Putamen (tissue), 1 donor: ENCODE results near the gene AUNIP.

Experiments used
- DNase-seq: peaks from one replicate; pipeline ENCODE4 v3.0.0-alpha.2; 2016; ENCODE audit warnings: low spot score

AUNIP gene

DNA sequence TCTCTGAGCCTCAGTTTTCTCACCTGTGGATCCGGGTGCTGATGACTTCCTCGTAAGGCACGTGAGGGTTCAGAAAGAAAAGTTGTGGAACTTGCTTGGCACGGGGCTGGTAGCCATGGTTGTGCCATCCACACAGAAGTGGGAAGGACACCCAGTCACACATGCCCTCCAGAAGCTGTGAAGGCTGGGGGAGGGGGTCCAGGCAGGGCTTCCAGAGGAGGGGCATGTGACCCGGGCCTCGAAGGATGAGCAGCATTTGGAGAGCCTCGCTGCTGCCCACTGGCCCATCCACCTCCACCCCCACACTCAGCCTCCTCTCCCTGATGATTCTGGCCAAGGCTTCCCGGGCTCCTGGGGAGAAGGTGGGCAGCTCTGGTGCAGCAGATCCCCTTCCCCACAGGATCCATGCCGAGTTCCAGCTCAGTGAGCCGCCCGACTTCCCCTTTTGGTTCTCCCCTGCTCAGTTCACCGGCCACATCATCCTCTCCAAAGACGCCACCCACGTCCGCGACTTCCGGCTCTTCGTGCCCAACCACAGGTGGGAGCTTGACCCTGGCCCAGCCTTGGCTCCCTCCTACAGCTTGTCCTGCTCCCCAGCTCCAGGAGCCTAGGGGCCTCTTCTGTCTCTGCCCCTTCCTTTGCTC is 49.9 kb downstream of the AUNIP start:
- DNase-seq, result no peak

DNA sequence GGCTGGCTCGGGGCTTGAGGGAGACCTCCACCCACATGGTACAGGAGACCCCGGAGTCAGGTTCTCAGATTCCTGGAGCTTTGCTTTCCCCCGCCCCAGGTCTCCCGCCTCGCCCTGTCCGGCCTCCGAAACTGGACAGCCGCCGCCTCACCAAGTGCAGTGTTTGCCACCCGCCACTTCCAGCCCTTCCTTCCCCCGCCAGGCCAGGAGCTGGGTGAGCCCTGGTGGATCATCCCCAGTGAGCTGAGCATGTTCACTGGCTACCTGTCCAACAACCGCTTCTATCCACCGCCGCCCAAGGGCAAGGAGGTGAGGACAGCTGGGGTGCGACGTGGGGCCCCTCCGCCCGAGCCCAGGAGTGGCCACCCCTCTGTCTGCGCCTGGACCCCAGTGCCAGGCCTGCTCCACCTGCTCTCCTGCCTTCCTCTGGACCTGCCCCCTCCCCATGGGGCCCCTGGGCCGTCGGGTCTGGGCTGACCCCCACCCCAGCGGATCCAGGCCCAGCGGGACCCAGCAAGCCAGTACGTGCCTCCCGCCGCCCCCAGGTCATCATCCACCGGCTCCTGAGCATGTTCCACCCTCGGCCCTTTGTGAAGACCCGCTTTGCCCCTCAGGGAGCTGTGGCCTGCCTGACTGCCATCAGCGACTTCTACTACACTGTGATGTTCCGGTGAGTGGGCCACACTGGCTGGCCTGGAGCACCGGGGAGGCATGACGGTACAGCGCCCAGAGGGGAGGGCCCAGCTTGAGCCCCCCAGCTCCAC is 50.6 kb downstream of the AUNIP start:
- DNase-seq, result no peak

DNA sequence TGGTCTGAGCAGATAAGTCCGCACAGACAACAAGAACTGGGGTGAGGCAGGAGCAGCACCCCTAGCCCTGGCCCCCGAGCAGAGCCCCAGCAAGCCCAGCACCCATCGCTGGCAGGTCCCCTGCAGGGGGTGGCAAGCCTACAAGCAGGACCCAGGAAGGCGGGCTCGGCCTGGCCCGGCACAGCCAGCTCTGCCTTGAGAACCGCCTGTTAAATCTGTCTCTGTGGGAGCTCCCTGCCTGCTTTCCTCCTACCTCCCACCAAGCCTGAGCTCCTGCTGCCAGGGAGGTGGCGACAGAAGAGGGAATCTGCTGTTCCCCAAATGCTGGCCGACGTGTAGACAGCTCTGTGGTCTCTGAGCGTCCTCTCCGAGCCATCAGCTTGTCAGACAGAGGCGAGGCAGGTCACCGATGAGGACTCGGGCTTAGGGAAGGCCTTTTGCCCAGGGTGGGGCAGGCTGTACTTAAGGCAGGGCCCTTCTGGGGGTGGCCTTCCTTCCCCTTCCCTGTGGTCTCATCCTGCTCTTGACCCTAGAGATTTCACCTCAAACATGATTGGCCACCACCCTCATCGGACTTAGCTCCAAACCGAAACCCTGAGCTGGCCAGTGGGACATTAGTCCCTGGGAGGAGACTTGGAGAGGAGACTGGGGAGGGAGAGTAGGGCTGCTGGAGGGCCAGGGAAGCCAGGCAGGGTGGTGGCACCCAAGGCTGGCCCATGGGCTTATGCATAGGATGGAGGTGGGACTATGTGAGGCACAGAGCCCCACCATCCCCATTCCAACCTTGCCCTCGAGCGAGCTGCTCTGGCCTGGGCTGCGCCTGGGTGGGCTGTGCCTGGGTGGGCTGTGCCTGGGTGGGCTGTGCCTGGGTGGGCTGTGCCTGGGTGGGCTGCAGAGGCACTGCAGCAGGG is 51.5 kb downstream of the AUNIP start:
- DNase-seq, result no peak

DNA sequence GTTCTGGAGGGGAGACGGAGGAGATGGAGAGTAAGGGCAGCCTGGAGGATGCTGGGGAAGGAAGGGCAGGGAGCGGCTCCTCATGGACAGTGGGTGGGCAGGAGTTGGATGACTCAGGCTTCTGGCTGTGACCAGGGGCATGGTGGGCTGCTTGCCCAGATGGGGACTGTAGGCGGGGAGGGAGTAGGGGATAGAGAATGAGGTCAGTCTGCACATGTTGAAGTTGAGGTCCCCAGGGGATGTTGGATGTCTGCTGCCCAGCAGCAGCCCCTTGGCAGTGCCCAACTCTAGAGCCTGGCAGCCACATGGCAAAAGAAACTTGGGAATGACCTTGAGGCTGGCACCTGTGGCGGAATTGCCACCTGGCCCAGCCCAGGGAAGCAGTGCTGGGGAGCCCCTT is 52.8 kb downstream of the AUNIP start:
- DNase-seq, result no peak

DNA sequence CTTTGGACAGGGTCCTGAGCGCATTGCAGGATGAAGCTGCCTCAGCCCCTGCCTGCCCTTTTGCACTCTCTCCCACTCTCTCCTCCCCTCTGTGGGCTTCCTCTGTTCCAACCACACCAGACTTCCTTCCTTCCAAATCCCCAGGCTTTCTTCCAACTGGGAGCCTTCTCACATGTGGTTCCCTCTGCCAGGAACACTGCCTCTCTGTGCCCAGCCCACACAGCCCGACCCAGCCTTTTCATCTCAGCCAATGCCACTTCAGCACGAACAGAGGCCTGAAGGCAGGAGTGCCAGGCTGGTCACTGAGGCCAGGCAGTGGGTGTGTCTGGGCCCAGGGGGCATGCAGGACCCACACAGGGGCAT is 53.4 kb downstream of the AUNIP start:
- peak; percentile 72 for DNase-seq

DNA sequence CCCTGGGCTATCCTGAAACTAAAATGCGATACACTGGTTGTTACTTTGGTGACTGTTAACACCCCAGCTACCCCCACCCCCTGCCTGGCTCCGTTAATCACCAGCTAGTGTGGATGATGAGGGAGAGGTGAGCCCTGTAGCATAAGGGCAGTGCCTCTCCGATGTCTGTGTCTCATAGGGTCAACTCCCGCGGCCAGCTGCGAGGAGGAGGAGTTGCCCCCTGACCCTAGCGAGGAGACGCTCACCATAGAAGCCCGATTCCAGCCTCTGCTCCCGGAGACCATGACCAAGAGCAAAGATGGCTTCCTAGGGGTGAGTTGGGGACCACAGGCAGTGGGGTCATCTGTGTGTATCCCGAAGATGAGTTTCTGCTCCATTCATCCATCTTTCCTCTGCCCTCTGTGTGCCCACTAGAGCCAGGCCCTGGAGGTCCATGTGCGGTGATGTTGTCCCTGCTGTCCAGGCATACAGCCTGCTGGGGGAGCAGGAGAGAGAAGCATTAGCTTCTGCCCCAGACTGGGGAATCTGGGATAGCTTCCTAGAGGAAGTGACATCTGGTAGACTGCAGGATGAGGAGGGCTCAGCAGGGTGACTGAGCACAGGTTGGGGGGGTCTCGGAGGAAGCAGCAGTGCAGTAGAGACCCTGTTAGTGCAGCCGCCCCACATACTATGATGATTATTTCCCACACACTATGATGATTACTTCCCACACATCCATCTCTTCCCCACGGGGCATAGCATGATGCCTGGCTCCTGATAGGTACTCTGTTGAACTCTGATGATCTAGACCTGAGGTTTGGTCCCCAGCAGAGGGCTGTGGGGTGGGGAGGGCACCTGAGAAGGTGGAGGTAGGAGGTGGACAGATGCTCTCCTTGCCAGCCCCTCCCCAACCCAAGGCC is 54.0 kb downstream of the AUNIP start:
- DNase-seq, result no peak

DNA sequence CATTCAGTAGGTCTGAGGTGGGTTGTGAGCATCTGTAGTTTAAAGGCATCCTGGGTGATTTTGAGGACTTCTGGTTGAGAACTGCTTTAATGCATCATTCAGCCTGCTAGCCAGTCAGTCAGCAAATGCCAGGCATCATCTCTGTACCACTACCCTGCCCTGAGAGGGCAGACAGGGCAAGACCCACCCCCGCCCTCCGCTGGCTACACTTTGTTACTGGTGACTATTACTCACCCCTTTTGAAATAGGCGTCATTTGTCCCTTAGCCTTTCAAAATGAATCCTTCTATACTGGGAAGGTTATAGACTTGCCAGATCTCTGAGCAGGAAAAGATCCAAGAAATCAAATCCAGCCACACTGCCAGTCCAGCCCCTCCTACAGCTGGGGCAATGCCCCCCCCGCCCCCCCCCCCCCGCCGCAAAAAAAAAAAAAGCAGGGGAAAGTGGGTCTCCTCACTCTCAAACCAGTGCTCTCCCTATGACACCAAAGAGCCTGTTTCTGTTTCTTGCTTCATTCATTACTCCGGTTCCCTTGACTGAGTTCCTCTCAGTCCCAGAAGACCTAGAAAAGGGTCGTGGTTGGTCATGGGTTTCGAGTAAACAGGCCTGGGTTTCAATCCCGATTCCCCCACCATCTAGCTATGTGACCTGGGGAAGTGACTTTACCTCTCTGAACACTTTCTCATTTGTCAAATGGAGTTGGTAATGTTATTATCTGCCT is 54.9 kb downstream of the AUNIP start:
- no peak for DNase-seq

DNA sequence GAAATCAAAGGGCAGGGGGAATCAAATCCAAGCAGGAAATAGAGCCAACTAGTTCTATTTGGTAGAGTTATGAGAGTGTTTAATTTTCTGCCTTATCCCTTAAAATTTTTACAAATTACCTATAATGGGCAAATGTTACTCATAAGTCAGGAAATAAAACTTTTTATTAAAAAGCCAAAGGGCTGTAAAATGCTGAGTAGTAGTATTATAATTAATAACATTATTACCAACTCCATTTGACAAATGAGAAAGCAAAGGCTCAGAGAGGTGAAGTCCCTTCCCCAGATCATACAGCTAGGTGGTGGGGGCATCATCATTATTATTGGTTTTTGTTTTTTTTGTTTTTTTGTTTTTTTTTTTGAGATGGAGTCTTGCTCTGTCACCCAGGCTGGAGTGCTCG is 55.9 kb downstream of the AUNIP start:
- no peak for DNase-seq

DNA sequence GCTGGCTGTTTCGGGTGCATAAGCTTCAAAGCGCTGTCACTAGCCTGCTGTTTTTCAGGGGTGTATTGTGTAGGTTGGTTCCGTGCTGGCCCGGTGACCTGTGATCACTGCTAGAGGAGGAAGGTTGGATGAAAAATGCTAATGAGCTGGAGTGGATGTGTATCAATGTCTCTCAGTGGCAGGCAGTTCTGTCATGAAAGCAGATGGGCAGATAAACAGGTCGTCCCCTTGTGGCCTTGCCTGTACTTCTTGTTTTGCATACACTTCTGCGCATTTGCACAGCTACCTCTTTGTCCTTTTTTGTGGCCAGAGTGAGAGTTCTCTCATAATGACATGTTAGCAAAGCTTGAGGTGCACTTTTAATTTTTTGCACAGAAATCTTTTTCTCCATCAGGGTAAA is 56.3 kb downstream of the AUNIP start:
- no peak for DNase-seq

DNA sequence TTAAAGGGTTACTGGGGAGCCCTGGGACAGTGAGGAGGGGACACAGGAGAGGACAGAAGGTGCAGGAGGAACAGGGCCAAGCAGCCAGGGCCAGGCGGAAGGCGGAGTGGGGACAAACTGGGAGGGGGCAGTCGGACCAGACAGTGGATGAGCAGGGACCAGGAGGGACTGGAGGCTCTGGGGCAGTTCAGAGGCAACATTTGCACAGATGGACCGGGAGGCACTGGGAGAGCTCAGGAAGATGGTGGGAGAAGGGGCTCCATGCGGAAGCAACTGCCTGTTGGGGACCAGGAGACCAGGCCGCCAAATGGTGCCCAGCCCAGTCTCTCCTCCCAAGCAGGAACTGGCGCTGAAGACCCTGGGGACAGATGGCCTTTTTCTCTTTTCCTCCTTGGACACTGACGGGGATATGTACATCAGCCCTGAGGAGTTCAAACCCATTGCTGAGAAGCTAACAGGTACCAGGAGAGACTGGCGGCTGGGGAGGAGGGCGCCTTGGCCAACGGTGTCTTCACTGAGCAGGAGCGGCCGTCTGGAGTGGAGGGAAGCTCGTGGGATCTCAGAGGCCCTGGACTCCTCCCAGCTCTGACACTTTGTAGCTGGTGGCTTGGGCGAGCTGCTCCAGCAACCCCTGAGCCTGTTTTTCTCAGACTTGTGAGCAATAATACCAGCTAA is 58.4 kb downstream of the AUNIP start:
- no peak for DNase-seq

DNA sequence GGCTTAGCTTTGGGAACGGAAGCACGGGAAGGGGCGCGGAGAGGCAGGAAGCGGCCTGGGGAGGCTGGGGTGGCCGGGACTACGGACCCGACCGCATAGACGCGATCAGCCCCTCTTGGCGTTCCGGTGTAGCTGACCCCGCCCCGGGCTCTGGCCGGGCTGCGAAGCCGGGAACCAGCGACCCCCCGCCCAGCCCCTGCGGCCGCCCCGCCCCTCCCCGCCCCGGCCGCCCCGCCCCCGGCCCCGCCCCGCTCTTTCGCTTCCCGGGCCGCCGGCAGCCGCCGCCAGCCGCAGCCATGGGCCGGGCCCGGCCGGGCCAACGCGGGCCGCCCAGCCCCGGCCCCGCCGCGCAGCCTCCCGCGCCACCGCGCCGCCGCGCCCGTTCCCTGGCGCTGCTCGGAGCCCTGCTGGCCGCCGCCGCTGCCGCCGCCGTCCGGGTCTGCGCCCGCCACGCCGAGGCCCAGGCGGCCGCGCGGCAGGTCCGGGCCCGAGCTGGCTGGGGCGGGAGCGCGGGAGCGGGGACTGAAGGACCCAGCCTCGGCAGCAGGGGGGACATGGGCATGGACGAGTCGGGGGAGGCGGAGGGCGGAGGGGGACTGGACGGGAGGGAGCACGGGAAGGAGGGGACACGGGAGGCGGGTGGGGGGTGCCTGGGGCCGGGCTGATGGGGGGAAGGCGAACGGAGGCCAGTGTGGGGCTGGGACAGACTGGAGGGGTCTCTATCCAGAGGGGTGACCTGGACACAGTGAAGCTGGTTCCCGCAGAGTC is 59.1 kb downstream of the AUNIP start, which contains the start of gene SELENON:
Gene SELENON, plus strand, starts transcription at position 259 of the 768 bp plus-strand sequence. Its CDS starts 38 bp downstream, at position 297.
- DNase-seq, result no peak

DNA sequence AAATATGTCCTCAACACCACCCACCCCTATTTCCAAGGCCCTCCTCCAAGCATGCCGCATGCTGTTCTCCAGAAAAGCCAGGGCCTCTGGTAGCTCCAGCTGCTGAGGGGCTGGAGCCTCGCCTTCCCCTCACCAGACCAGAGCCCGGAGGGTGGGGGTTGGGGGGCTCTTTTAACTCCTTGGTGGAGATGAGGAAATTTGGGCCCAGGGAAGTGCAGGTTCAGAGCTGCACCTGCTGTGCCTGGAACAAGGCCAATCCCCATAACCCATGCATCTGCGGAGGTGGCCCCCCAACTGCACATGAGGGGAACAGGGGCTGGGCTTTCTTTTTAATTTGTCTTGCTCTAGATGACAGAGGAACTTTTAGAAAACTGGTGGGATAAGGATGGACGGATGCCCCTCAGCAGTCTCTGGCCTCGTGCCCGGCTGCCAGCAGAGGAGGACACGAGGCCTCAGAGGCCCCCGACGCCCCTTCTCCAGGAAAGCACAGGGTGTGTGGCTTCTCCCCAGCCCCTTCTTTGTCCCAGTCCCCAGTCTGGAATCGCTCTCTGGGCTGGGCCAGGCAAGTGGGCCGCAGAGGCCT is 59.8 kb downstream of the AUNIP start:
- DNase-seq, result no peak

DNA sequence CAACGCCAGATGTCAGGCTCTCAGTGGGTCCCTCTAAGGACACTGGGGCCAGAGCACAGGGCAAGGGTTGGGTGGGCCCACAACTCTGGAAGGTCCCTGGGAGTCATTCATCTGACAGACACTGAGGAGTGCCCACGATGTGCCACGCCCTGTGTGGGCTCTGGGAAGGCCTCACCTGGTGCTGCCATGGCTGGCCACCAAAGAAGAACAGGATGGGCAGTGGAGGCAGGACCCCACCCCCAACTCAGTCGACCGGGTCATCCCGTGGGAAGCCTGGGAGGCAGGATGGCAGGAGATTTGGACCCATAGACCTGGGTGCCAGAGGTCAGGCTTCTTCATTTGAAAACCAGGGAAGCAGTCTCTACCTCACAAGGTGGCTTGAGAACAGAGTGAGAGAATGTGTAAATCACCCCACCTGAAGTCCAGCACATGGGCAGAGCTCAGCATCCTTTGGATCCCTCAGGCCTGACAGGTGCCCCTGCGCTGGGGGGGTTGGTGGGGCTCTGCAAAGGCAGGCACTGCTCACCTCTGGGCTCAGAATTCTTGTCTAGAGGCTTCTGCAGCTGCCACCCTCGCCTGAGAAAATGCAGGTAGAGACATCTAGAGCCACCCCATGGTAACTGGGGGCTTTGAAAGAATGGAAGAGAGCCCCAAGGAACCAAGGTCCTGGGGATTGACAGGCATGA is 60.4 kb downstream of the AUNIP start:
- DNase-seq, result no peak

DNA sequence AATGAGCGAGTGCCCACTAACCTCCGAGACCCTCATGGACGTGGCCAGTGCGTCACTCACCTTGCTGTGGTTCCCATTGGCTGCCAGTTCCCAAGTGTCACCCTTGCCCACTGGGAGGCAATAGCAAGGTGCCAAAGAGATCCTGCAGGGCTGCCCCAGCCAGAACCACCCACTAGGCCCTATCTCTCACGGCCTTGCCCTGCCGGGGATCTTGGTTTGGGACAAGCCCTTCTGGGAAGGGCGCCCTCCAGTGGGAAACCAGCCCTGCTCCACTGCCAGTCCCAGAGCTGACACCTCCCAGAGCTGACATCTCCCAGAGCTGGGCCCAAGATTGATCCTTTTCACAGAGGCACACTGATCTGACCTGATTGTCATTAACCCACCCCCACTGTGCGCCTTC is 61.3 kb downstream of the AUNIP start:
- no peak for DNase-seq

DNA sequence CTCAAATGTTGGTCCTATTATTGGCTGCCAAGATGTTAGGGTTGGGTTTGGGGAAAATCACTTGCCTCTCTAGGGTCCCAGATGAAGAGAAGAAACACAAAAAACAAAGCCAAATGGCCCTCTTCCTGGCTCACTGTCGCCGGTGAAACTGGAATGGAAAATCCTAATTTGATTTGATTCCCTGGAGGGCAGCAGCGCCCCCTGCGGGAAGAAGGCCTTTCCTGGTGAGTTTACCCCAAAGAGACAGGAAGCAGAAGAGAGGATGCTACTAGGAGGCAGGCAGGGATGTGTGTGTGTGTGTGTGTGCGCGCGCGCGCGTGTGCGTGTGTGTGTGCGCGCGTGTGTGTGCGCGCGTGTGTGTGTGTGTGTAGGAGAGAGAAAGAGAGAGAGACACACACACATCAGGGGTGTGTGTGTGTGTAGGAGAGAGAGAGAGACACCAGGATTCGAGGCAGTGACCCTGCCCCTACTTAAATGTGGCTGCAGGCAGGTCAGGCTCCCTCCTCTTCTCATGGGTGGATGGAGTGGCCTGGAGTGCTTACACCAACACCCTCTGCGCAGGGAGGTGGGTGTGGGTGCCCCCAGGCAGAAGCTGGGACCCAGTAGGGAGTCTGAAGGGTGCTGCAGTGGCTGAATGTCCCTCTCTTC is 62.3 kb downstream of the AUNIP start:
- DNase-seq, result peak; percentile 75

DNA sequence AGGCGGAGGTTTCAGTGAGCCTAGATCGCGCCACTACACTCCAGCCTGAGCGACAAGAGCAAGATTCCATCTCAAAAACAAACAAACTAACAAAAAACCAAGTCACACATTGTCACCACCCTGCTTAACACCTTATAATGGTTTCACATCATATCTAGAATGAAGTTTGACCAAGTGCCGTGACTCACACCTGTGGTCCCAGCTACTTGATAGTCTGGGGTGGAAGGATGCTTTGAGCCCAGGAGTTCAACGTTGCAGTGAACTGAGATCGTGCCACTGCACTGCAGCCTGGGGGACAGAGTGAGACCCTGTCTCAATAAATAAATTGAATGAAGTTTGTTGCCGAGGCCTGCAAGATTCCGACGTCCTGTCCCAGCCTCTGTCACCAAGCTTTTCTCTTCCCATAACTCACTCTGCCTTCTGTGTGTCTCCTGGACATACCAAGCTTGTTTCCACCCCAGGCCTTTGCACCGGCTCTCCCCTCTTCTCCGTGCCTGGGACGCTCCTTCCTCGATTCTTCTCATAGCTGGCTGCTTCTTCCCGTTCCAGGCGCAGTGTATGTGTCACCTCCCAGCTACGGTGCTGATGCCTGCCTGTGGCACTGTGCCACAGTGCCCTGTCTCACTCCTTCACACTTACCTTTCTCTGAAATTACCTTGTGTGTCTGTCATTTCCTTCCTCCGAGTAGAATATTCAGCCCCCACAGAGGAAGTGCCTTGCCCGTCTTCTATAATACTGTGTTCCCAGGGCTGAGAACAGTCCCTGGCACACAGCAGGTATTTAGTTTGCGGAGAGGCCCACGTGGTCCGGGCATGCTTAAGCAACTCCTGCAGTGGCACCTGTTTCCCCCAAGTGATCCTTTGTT is 63.1 kb downstream of the AUNIP start:
- DNase-seq, result peak; percentile 50

DNA sequence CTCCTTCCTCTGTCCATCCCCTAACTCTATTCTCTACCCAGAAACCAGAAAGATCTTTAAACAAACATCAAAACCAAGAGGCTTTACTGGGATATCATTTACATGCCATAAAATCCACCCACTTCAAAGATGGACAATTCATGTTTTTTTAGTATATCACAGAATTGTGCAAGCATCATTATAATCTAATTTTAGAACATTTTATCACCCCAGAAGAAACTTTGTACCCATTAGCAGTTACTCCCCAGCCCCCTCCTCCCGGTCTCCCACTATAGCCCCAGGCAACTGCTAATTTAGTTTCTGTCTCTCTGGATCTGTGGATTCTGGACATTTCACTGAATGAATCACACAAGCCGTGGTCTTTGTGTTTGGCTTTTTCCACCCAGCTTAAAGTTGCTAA is 64.0 kb downstream of the AUNIP start:
- no peak for DNase-seq
